K562 (cell line): ENCODE measurements around the gene NOC4L. TPM values are rescaled to one million over a fixed set of nuclear protein-coding genes. Genes with fewer than 3 reads are reported as not detected.

ENCODE experiments used
- BHLHE40 ChIP-seq: IDR thresholded peaks from 2 replicates; pipeline ENCODE4 v1.6.1; 2011; ENCODE audit warnings: low read length, improper control_type of control experiment
- BRF1 ChIP-seq: IDR thresholded peaks from 3 replicates; pipeline ENCODE4 v1.6.1; 2011; ENCODE audit warnings: borderline replicate concordance, mild to moderate bottlenecking; ENCODE audit not compliant: insufficient read length; ENCODE audit errors: extremely low read depth
- C11orf30 ChIP-seq: fragments of 450-650 bp; IDR thresholded peaks from 2 replicates; pipeline ENCODE4 v1.6.1; 2016; ENCODE audit warnings: low read depth, mild to moderate bottlenecking
- CBFA2T3 ChIP-seq: fragments of 450-650 bp; IDR thresholded peaks from 2 replicates; pipeline ENCODE4 v1.6.1; 2017
- CBFB ChIP-seq: sonication (generic); formaldehyde crosslinking; IDR thresholded peaks from 2 replicates; pipeline ENCODE4 v1.4.0; 2020; ENCODE audit warnings: mild to moderate bottlenecking, missing genetic modification reagents
- CREM ChIP-seq: IDR thresholded peaks from 2 replicates; pipeline ENCODE4 v1.6.1; 2014; ENCODE audit warnings: antibody characterized with exemption, low read depth
- EGR1 ChIP-seq: fragments of 450-650 bp; conservative IDR thresholded peaks from 2 replicates; pipeline ENCODE4 v1.6.1; 2017; ENCODE audit warnings: mild to moderate bottlenecking
- EP400 ChIP-seq: fragments of 450-650 bp; IDR thresholded peaks from 2 replicates; pipeline ENCODE4 v1.6.1; 2017; ENCODE audit warnings: antibody characterized with exemption, mild to moderate bottlenecking, moderate library complexity
- HMBOX1 ChIP-seq: sonication (generic); IDR thresholded peaks from 2 replicates; pipeline ENCODE4 v1.6.1; 2016
- NFATC3 ChIP-seq: fragments of 450-650 bp; IDR thresholded peaks from 2 replicates; pipeline ENCODE4 v1.6.1; 2017; ENCODE audit warnings: mild to moderate bottlenecking
- NR2F6 ChIP-seq: fragments of 450-650 bp; formaldehyde crosslinking; IDR thresholded peaks from 2 replicates; pipeline ENCODE4 v1.4.0; 2020; ENCODE audit warnings: mild to moderate bottlenecking
- SMARCB1 ChIP-seq: IDR thresholded peaks from 2 replicates; pipeline ENCODE4 v1.6.1; 2011; ENCODE audit warnings: improper control_type of control experiment, low read depth; ENCODE audit not compliant: insufficient read length
- SUPT5H ChIP-seq: fragments of 450-650 bp; IDR thresholded peaks from 2 replicates; pipeline ENCODE4 v1.6.1; 2016
- ZFP36 ChIP-seq: fragments of 150-350 bp; IDR thresholded peaks from 2 replicates; pipeline ENCODE4 v1.6.1; 2018; ENCODE audit warnings: low read length, low read depth; ENCODE audit not compliant: partially characterized antibody
- ZFP91 ChIP-seq: sonication (generic); formaldehyde crosslinking; IDR thresholded peaks from 2 replicates; pipeline ENCODE4 v1.8.0; 2022; ENCODE audit warnings: mild to moderate bottlenecking, missing genetic modification reagents
- ZHX1 ChIP-seq: fragments of 150-350 bp; conservative IDR thresholded peaks from 2 replicates; pipeline ENCODE4 v1.6.1; 2014; ENCODE audit warnings: low read length
- ZNF124 ChIP-seq: sonication (generic); formaldehyde crosslinking; IDR thresholded peaks from 2 replicates; pipeline ENCODE4 v1.8.1; 2022; ENCODE audit warnings: missing genetic modification reagents
- ZNF274 ChIP-seq: IDR thresholded peaks from 2 replicates; pipeline ENCODE4 v1.6.1; 2011; ENCODE audit warnings: low read depth, mild to moderate bottlenecking, low read length, moderate library complexity, borderline replicate concordance
- ZNF639 ChIP-seq, 2 experiments: fragments of 200-800 bp in 1 of 2; sonication (Bioruptor generic) in 1 of 2; sonication (generic) in 1 of 2; formaldehyde crosslinking in 1 of 2; IDR thresholded peaks in 1 of 2; conservative IDR thresholded peaks in 1 of 2; 2 replicates each; pipeline versions ENCODE4 v1.5.0 to v1.6.1; 2016 to 2020; ENCODE audit warnings: missing compliant biosample characterization in 1 of 2, missing genetic modification characterization in 1 of 2, missing genetic modification reagents in 1 of 2
- ZNF699 ChIP-seq: fragments of 250-450 bp; sonication (Bioruptor Pico); IDR thresholded peaks from 2 replicates; pipeline ENCODE4 v1.8.0; 2021; ENCODE audit warnings: mild to moderate bottlenecking, moderate library complexity; ENCODE audit not compliant: insufficient replicate concordance
- ZNF785 ChIP-seq: fragments of 250-450 bp; sonication (Bioruptor Pico); IDR thresholded peaks from 2 replicates; pipeline ENCODE4 v1.4.0; 2020; ENCODE audit warnings: mild to moderate bottlenecking
- polyA plus RNA-seq, 8 experiments: library from polyadenylated mRNA; depleted of rRNA in 4 of 8; stranded (reverse) in 5 of 8; unstranded in 3 of 8; fragments of >200 nt; fragmentation: Nextera tagmentation in 2 of 8; fragmentation: Illumina TruSeq in 1 of 8; extraction: Ambion mirVana in 2 of 8; extraction: Trizol in 1 of 8; gene quantifications; 2 replicates each; pipeline versions ENCODE4 v1.2.1 to v1.2.3, GENCODE V29; 2011 to 2014; ENCODE audit warnings: inconsistent platforms in 1 of 8, missing spikeins in 1 of 8
- total RNA-seq, 7 experiments: library from RNA; depleted of rRNA in 6 of 7; stranded (reverse); fragments of >200 nt in 6 of 7; fragmentation: Illumina TruSeq in 2 of 7; extraction: Trizol in 2 of 7; gene quantifications; 2 replicates each; pipeline versions ENCODE4 v1.2.1 to v1.2.3, GENCODE V29; 2011 to 2021; ENCODE audit warnings: low replicate concordance in 1 of 7

Gene NOC4L
- total and polyA plus RNA-seq, 9 of the 15 experiments (the other 6 are each of a cell fraction or from before 2014, with no cell fraction given) = 1.3 to 77.0 (median 20.0) TPM

- TF ChIP-seq ZFP36 (no peak), NR2F6 (CRISPR knock-in tag) (no peak), ZNF124 (CRISPR knock-in tag) (no peak), ZFP91 (CRISPR knock-in tag) (no peak), EP400 (no peak), HMBOX1 (no peak), CREM (no peak), ZNF639 (CRISPR knock-in tag; conservative IDR thresholded peaks at IDR 0.05 in 1 of 2, IDR thresholded peaks at IDR 0.05 in 1 of 2) (no peak), ZHX1 (no peak), SUPT5H (no peak), ZNF274 (no peak), ZNF699 (CRISPR knock-in tag) (no peak), BHLHE40 (peak; percentile 90), BRF1 (no peak), SMARCB1 (no peak), NFATC3 (no peak), CBFA2T3 (no peak), CBFB (CRISPR knock-in tag) (no peak), C11orf30 (peak; percentile 54), EGR1 (no peak), ZNF785 (CRISPR knock-in tag) (no peak)
Observed at GRCh38 chr12:132167611-132168310, 23.5 kb downstream of the NOC4L start (continued).
